Measurements from ENCODE around the gene MICALL2. TPM values are rescaled to one million over a fixed set of nuclear protein-coding genes. Genes with fewer than 3 reads are reported as not detected.

Gene MICALL2
- total RNA-seq, 4 donors from 2014 or later = 1.8 to 19.7 (median 12.6) TPM

DNA sequence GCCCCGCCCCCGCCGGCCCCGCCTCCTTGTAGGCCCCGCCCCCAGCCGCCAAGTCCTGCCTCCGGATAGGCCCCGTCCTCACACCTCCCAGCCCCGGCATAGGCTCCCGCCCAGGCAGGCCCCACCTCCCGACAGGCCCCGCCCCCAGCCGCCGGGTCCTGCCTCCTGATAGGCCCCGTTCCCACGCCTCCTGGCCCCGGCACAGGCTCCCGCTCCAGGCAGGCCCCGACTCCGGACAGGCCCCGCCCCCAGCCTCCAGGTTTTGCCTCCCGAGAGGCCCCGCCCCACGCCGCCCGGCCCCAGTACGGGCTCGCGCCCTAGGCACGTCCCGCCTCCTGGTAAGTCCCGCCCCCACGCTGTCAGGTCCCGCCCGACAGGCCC, 232 bp upstream of the MICALL2 start:
- Histone ChIP-seq H3K27ac (peak overlapping the region; percentile 69 to 81), H3K4me3 (peak overlapping the region; percentile 49 to 76), H3K36me3 (no peaks in the 10 kb centered on the region), H3K4me1 (peaks cover 7 to 12% of the 10 kb centered on the region in 2 donors), H3K9me3 (no peaks in the 10 kb centered on the region), H3K27me3 (no peaks in the 10 kb centered on the region)
- intact Hi-C loops (cut with DNase I; ENCODE audit: low total_unique reads) = no loop called here
- DNase-seq = peak; percentile 99
- TF ChIP-seq, protein P1, sequence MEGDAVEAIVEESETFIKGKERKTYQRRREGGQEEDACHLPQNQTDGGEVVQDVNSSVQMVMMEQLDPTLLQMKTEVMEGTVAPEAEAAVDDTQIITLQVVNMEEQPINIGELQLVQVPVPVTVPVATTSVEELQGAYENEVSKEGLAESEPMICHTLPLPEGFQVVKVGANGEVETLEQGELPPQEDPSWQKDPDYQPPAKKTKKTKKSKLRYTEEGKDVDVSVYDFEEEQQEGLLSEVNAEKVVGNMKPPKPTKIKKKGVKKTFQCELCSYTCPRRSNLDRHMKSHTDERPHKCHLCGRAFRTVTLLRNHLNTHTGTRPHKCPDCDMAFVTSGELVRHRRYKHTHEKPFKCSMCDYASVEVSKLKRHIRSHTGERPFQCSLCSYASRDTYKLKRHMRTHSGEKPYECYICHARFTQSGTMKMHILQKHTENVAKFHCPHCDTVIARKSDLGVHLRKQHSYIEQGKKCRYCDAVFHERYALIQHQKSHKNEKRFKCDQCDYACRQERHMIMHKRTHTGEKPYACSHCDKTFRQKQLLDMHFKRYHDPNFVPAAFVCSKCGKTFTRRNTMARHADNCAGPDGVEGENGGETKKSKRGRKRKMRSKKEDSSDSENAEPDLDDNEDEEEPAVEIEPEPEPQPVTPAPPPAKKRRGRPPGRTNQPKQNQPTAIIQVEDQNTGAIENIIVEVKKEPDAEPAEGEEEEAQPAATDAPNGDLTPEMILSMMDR (IDR thresholded peaks at IDR 0.05) = no peak
- no peak for TF ChIP-seq POLR2A (IDR thresholded peaks at IDR 0.05)

DNA sequence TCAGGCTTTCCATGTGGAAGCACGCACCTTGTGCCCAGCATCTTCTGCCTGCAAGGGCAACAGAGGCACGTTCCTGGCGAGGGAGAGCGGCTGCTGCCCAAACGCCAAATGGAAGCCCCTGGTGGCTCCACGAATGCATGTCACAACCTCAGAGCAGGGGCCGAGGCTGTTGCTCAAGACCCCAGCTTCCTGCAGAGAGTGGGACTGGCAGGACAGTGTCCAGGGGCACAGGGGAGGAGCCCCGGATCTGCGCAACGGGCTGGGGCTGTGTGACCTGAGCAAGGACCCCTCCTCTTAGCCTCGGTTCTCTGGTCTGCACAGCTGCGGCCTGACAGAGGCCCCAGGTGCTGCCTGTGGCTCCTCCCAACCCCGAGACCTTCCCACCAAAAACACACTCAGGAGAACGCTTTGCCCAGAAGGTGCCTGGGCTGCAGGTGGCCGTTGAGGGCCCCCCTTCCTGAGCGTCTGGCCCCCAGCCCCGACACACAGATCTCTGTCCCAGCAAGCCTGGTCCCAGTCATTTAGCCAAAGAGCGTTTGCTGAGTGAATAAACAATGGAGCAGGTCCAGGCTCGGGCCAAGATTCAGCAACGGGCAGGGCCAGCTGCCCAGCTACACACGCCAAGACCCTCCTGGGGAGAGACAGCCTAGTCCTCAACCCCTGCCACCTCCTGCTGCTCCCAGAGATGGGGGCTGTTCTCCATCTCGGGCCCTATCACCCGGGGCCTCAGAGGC, 1.2 kb downstream of the MICALL2 start:
- Histone ChIP-seq H3K4me1 (peaks cover 7 to 12% of the 10 kb centered on the region in 2 donors), H3K27me3 (no peaks in the 10 kb centered on the region), H3K9me3 (no peaks in the 10 kb centered on the region), H3K36me3 (no peaks in the 10 kb centered on the region), H3K4me3 (peak overlapping the region; percentile 38 to 76), H3K27ac (peak overlapping the region in 1 of 2 donors; percentile 9)
- no peak for TF ChIP-seq POLR2A (IDR thresholded peaks at IDR 0.05)
- TF ChIP-seq, protein P1 (IDR thresholded peaks at IDR 0.05) = no peak
- intact Hi-C loops (cut with DNase I; ENCODE audit: low total_unique reads) = no loop called here
- no peak for DNase-seq

DNA sequence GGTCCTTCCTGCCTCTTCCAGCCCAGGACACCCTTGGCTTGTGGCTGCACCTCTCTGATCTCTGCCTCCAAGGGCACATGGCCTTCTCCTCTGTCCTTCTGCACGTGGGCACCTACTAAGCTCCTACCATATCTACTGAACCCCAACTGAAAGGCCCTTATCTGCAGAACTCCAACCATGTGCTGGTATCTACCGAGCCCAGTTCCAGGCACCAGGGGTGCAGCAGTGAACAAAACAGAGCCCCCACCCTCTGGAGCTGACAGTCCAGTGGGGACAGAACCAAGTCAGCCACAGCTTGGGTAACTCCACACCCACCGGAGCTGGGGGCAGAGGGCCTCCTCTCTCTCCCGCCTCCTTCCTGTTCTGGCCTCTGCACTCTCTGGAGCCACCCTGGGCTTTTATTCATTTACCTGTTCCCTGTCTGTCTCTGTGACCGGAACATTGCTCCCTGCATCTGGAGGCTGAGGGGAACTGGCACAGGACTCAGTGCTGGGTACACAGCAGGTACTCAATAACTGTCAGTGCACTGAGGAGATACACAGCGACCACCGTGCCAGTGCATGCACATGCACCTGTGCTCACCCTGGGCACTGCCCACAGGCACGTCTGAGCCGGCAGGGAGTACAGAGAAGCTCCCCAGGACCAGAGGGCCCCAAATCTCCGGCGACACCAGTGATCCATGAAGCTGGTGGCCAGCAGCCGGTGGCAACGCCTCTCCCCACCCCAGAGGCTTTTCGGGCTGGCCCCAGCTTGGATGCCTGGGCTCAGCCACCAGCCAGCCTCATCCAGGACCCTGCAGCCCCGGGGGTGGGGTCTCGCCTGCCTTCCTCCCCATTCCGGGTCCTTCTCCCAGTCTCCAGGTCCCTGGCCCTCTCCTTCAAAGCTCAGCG, 2.0 kb downstream of the MICALL2 start:
- H3K27ac ChIP-seq = no peak overlapping the region
- peaks cover 7 to 12% of the 10 kb centered on the region in 2 donors for H3K4me1 ChIP-seq
- H3K36me3 ChIP-seq = no peaks in the 10 kb centered on the region
- no peak overlapping the region for H3K4me3 ChIP-seq
- no peaks in the 10 kb centered on the region for H3K9me3 ChIP-seq
- no peaks in the 10 kb centered on the region for H3K27me3 ChIP-seq
- no peak for DNase-seq
- intact Hi-C loops (cut with DNase I; ENCODE audit: low total_unique reads) = no loop called here
- TF ChIP-seq, protein P1 (IDR thresholded peaks at IDR 0.05) = no peak
- no peak for TF ChIP-seq POLR2A (IDR thresholded peaks at IDR 0.05)

DNA sequence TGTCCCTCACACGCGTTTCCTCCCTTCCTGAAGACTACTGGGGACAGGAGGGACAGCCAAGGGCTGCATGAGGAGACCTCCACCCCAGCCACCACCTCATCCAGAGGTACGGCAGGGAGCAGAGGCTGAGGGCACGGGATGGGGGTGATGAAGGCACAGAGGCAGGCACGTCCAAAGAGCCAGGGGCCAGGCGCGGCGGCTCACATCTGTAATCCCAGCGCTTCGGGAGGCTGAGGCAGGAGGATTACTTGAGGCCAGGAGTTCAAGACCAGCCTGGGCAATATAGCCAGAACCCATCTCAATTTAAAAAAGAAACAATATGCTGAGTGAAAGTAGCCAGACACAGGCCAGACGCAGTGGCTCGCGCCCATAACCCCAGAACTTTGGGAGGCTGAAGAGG, 3.3 kb downstream of the MICALL2 start:
- Histone ChIP-seq H3K27ac (no peak overlapping the region), H3K36me3 (no peaks in the 10 kb centered on the region), H3K27me3 (no peaks in the 10 kb centered on the region), H3K4me1 (peaks cover 7 to 12% of the 10 kb centered on the region in 2 donors), H3K4me3 (no peak overlapping the region), H3K9me3 (no peaks in the 10 kb centered on the region)
- intact Hi-C loops (cut with DNase I; ENCODE audit: low total_unique reads) = no loop called here
- no peak for TF ChIP-seq POLR2A (IDR thresholded peaks at IDR 0.05)
- TF ChIP-seq, protein P1 (IDR thresholded peaks at IDR 0.05) = no peak
- DNase-seq = no peak

All from uterus (tissue), 4 donors.